GM21825 (cell line): ENCODE results near the gene SPTY2D1.

Experiments used
- ATAC-seq: cut with Tn5 transposase; IDR thresholded peaks from one replicate; pipeline ENCODE4 v1.9.1; 2021; ENCODE audit warnings: mild to moderate bottlenecking, moderate library complexity; ENCODE audit not compliant: unreplicated experiment

SPTY2D1 gene

GRCh38 chr11:18566406-18566805 lies 67.7 kb downstream of the SPTY2D1 start:
- no peak for ATAC-seq

- no peak for ATAC-seq
These were observed 70.0 kb downstream of the SPTY2D1 start for GRCh38 chr11:18564149-18564548.

- no peak for ATAC-seq
These were observed 70.9 kb downstream of the SPTY2D1 start for GRCh38 chr11:18563090-18563730.
